Vagina (tissue), 2 donors: ENCODE results near the gene IMPACT.

ENCODE experiments used
- POLR2A ChIP-seq, 2 donors: fragments of 450-650 bp; IDR thresholded peaks; one replicate each; pipeline ENCODE4 v1.6.1; 2017; ENCODE audit warnings: antibody characterized with exemption in 2 of 2, mild to moderate bottlenecking in 2 of 2, moderate library complexity in 2 of 2
- TF ChIP-seq, protein P1 (sequence below), 3 experiments: fragments of 450-650 bp in 2 of 3; fragments of 200-600 bp in 1 of 3; sonication (generic) in 1 of 3; IDR thresholded peaks; one replicate each; pipeline ENCODE4 v1.5.1; 2017 to 2019; ENCODE audit warnings: antibody characterized with exemption in 3 of 3, mild to moderate bottlenecking in 2 of 3, moderate library complexity in 2 of 3

DNA sequence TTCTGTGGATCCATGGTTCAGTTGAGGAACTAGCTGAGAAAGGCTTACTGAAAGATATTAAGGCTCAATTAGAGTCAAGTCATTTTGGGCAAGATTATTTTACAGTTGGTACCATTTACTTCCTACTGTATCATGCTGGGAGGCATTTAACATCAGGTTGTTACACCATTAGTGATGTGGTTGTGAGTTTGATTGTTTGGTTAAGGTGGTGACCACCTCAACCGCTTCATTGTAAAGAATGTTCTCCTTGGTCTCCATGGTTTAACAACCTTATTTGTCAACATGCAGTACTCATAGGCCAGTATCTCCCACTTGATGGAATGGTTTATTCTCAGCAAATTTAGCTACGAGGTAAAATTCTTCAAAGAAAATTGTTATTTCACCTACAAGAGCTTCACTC lies 68.1 kb downstream of the IMPACT start:
- TF ChIP-seq, protein P1, sequence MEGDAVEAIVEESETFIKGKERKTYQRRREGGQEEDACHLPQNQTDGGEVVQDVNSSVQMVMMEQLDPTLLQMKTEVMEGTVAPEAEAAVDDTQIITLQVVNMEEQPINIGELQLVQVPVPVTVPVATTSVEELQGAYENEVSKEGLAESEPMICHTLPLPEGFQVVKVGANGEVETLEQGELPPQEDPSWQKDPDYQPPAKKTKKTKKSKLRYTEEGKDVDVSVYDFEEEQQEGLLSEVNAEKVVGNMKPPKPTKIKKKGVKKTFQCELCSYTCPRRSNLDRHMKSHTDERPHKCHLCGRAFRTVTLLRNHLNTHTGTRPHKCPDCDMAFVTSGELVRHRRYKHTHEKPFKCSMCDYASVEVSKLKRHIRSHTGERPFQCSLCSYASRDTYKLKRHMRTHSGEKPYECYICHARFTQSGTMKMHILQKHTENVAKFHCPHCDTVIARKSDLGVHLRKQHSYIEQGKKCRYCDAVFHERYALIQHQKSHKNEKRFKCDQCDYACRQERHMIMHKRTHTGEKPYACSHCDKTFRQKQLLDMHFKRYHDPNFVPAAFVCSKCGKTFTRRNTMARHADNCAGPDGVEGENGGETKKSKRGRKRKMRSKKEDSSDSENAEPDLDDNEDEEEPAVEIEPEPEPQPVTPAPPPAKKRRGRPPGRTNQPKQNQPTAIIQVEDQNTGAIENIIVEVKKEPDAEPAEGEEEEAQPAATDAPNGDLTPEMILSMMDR (IDR thresholded peaks at IDR 0.05): no peak
- no peak for TF ChIP-seq POLR2A (IDR thresholded peaks at IDR 0.05)
